ENCODE measurements around the gene GALNT9.

DNA sequence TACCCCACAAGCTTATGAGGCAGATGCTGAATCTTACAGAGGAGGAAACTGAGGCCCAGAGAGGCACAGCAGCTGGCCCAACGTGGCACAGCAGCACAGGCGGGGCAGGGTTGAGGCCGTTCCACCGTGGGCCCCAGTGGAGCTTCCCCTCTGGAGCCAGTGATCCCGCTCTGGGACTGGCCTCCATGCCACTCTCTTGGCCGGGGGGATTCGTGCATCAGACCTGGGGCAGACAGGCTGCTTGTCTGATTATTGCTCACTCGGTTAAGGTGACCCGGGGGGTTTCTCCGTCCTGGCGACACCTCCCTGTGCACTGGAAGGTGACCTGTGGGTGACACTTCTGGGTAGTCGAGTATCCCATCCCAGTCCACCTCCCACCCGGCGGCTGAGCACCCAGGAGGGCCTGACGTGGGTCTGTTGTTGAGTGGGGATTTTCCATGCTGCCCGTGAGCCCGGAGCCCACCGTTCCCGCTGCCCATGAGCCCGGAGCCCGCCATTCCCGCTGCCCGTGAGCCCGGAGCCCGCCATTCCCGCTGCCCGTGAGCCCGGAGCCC, 157.3 kb downstream of the GALNT9 start:
- TF ChIP-seq FOXM1 (IDR thresholded peaks at IDR 0.05; ENCODE audit: borderline replicate concordance) (no peak), NFRKB (IDR thresholded peaks at IDR 0.05) (no peak), SP1 (IDR thresholded peaks at IDR 0.05) (no peak), ZNF384 (IDR thresholded peaks at IDR 0.05) (no peak), FOXA1 (IDR thresholded peaks at IDR 0.05) (no peak)
- TF ChIP-seq, protein P1, sequence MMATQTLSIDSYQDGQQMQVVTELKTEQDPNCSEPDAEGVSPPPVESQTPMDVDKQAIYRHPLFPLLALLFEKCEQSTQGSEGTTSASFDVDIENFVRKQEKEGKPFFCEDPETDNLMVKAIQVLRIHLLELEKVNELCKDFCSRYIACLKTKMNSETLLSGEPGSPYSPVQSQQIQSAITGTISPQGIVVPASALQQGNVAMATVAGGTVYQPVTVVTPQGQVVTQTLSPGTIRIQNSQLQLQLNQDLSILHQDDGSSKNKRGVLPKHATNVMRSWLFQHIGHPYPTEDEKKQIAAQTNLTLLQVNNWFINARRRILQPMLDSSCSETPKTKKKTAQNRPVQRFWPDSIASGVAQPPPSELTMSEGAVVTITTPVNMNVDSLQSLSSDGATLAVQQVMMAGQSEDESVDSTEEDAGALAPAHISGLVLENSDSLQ (IDR thresholded peaks at IDR 0.05) = no peak

Data from HEK293T (cell line).